B cell (primary cell): ENCODE measurements around the gene MAFG. TPM values are rescaled to one million over a fixed set of nuclear protein-coding genes. Genes with fewer than 3 reads are reported as not detected.

Source experiments
- ATAC-seq: fragments of 200-7000 bp; cut with Tn5 transposase; one replicate; pipeline ENCODE4 v1.10.0; 2021; ENCODE audit warnings: low read depth, mild to moderate bottlenecking, moderate number of reproducible peaks, moderate library complexity
- CTCF ChIA-PET: fragments of 350-600 bp; sonication (Branson Sonifier 250); formaldehyde crosslinking; loops from one replicate; lab custom pipeline; 2021; ENCODE audit warnings: antibody characterized with exemption, inconsistent platforms; lab: Charles Lee
- POLR2A ChIA-PET: fragments of 350-600 bp; sonication (Branson Sonifier 250); formaldehyde crosslinking; loops from one replicate; lab custom pipeline; 2021; ENCODE audit warnings: antibody characterized with exemption; lab: Charles Lee
- DNase-seq: peaks from one replicate; pipeline ENCODE4 v3.0.0; 2013
- H2AFZ ChIP-seq: 2 replicates; pipeline ENCODE4 v1.6.1; 2012; ENCODE audit warnings: mild to moderate bottlenecking, low read depth, low read length; ENCODE audit not compliant: insufficient read depth, poor library complexity, severe bottlenecking
- H3K27ac ChIP-seq, 2 donors: 1 replicate in 1 of 2; 2 replicates in 1 of 2; pipeline ENCODE4 v1.5.1; 2012 to 2013; ENCODE audit warnings: low read length in 2 of 2, mild to moderate bottlenecking in 2 of 2, moderate library complexity in 1 of 2
- H3K27me3 ChIP-seq, 4 experiments: fragments of 200-600 bp in 1 of 4; sonication (generic) in 1 of 4; replicated peaks in 1 of 4; 1 replicate in 2 of 4; 2 replicates in 2 of 4; pipeline versions ENCODE4 v1.6.1 to v1.7.0; 2013 to 2016; ENCODE audit warnings: low read length in 3 of 4, mild to moderate bottlenecking in 2 of 4, mixed read lengths in 1 of 4, moderate library complexity in 1 of 4; ENCODE audit not compliant: insufficient read depth in 4 of 4, control insufficient read depth in 3 of 4; ENCODE audit errors: control extremely low read depth in 1 of 4
- H3K36me3 ChIP-seq, 2 experiments: replicated peaks in 1 of 2; 1 replicate in 1 of 2; 2 replicates in 1 of 2; pipeline versions ENCODE4 v1.6.1 to v1.7.1; 2013; ENCODE audit warnings: low read length in 1 of 2; ENCODE audit not compliant: insufficient read depth in 2 of 2, control insufficient read depth in 1 of 2; ENCODE audit errors: control extremely low read depth in 1 of 2, extremely low read depth in 1 of 2
- H3K4me1 ChIP-seq, 2 donors: fragments of 200-600 bp in 1 of 2; sonication (generic) in 1 of 2; 1 replicate in 1 of 2; 2 replicates in 1 of 2; pipeline versions ENCODE4 v1.5.1 to v1.6.1; 2013 to 2017; ENCODE audit warnings: low read length in 2 of 2; ENCODE audit not compliant: control insufficient read depth in 2 of 2, insufficient read depth in 2 of 2
- H3K4me2 ChIP-seq: replicated peaks from 2 replicates; pipeline ENCODE3; 2012; ENCODE audit warnings: mild to moderate bottlenecking, low read depth, low read length; ENCODE audit not compliant: poor library complexity, severe bottlenecking
- H3K4me3 ChIP-seq, 5 experiments: fragments of 200-600 bp in 1 of 5; sonication (generic) in 1 of 5; 1 replicate in 3 of 5; 2 replicates in 2 of 5; pipeline versions ENCODE4 v1.5.1 to v1.7.0; 2011 to 2016; ENCODE audit warnings: low read length in 4 of 5, mild to moderate bottlenecking in 4 of 5, low read depth in 2 of 5, control low read depth in 1 of 5, moderate library complexity in 1 of 5; ENCODE audit not compliant: insufficient read depth in 1 of 5; ENCODE audit errors: control extremely low read depth in 1 of 5, extremely low read depth in 1 of 5
- H3K79me2 ChIP-seq: fragments of 200-600 bp; sonication (generic); one replicate; pipeline ENCODE4 v1.6.0; 2016; ENCODE audit warnings: low read length; ENCODE audit not compliant: control insufficient read depth, insufficient read depth
- H3K9ac ChIP-seq: fragments of 200-600 bp; sonication (generic); 2 replicates; pipeline ENCODE4 v1.6.1; 2017; ENCODE audit warnings: mild to moderate bottlenecking, low read length, moderate library complexity
- H3K9me3 ChIP-seq, 3 donors: one replicate each; pipeline versions ENCODE4 v1.6.1 to v1.7.1; 2013; ENCODE audit warnings: low read length in 2 of 3; ENCODE audit not compliant: control insufficient read depth in 2 of 3, insufficient read depth in 1 of 3; ENCODE audit errors: control extremely low read depth in 1 of 3
- H4K20me1 ChIP-seq: 2 replicates; pipeline ENCODE4 v1.6.0; 2012; ENCODE audit warnings: mild to moderate bottlenecking, low read length; ENCODE audit not compliant: insufficient read depth, control insufficient read depth, poor library complexity, severe bottlenecking
- H3K27ac Mint-ChIP-seq: one replicate; pipeline ENCODE4 v1.8.0; 2021; ENCODE audit warnings: mixed read lengths
- H3K27me3 Mint-ChIP-seq: one replicate; pipeline ENCODE4 v1.8.0; 2021; ENCODE audit warnings: mixed read lengths
- H3K4me1 Mint-ChIP-seq: one replicate; pipeline ENCODE4 v1.8.0; 2021; ENCODE audit warnings: mixed read lengths
- H3K4me3 Mint-ChIP-seq: one replicate; pipeline ENCODE4 v1.8.0; 2021; ENCODE audit warnings: mixed read lengths
- H3K9me3 Mint-ChIP-seq: one replicate; pipeline ENCODE4 v1.8.0; 2022; ENCODE audit warnings: mixed read lengths; ENCODE audit not compliant: insufficient read depth
- EZH2 ChIP-seq: IDR thresholded peaks from 2 replicates; pipeline ENCODE4 v1.6.1; 2012; ENCODE audit warnings: borderline replicate concordance, low read depth, mild to moderate bottlenecking, moderate library complexity, low read length; ENCODE audit not compliant: insufficient read depth, poor library complexity, severe bottlenecking
- WGBS: methylation state at CpG from one replicate; pipeline ENCODE4 v1.1.5; 2013; ENCODE audit warnings: missing lambda C conversion rate; ENCODE audit not compliant: insufficient coverage; 5-methylcytosine and 5-hydroxymethylcytosine counted together
- intact Hi-C: fragments of 100-400 bp; cut with micrococcal nuclease; formaldehyde crosslinking; loops from one replicate; pipeline ENCODE4 v1.10.0; 2022
- polyA plus RNA-seq: library from polyadenylated mRNA; depleted of rRNA; stranded (reverse); fragments of >200 nt; gene quantifications from 2 replicates; pipeline ENCODE4 v1.2.3, GENCODE V29; 2012
- total RNA-seq, 2 donors: library from RNA; stranded (reverse); fragments of 120-200 nt in 1 of 2; gene quantifications; 1 replicate in 1 of 2; 2 replicates in 1 of 2; pipeline versions ENCODE4 v1.2.3 to v1.2.4, GENCODE V29; 2013 to 2022
- TF ChIP-seq, protein P1 (sequence below): fragments of 200-600 bp; IDR thresholded peaks from one replicate; pipeline ENCODE4 v1.8.0; 2022; ENCODE audit warnings: antibody characterized with exemption, mild to moderate bottlenecking

MAFG gene
- total and polyA plus RNA-seq, 2 donors (not counting 1 experiment from before 2014, with no cell fraction given), result 11.4 to 27.9 TPM

DNA sequence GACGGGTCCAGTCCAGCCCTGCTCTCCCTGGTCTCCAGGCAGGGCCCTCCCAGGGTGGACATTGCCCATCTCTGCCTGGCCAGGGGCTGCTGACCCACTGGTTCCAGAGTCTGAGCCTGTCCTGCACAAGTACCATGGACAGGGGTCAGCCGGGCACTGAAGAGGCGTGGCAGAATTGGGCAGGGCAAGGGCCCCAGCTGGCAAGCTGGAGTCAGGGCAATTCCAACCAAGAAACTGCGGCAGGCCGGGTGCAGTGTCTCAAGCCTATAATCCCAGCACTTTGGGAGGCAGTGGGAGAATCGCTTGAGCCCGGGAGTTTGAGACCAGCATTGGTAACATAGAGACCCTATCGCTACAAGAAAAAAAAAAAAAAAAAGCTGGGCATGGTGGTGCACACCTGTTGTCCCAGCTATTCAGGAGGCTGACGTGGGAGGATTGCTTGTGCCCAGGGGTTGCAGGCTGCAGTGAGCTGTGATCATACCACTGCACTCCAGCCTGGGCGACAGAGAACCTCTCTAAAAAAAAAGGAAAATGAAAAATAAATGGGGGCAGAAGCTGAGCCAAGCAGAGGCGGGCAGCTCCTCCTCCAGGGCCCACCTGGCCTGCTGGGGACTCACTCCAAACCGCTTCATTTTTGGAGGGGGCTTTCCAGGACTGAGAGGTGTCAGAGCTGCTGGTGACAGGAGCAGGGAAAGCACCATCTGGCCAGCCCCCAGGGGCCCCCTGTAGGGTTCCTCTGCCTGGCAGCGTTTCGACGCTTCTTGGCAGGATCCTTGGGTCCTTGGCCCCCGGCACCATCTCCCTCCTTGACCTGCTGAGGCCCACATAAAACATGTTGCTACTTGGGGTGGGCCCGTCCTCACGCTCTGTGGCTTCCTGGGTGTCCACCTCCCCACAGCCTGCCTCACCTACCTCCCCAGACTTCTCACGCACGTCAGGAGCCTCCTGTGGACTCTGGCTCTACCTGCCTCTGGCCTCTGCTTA, 2.9 kb upstream of the MAFG start:
- Mint-ChIP-seq H3K4me3 (no peak overlapping the region), H3K4me1 (peaks cover 11% of the 10 kb centered on the region), H3K27me3 (peaks cover 10% of the 10 kb centered on the region), H3K27ac (no peak overlapping the region), H3K9me3 (no peaks in the 10 kb centered on the region)
- ATAC-seq (no peak), DNase-seq (no peak)
- Histone ChIP-seq H3K36me3 (no peaks in the 10 kb centered on the region), H4K20me1 (peaks cover 10% of the 10 kb centered on the region), H3K4me2 (no peak overlapping the region), H3K79me2 (peaks cover 18% of the 10 kb centered on the region), H3K9ac (no peak overlapping the region), H3K27me3 (peaks cover 0 to 23% (median 9%) of the 10 kb centered on the region in 4 experiments), H3K4me3 (no peak overlapping the region), H2AFZ (no peak overlapping the region), H3K27ac (no peak overlapping the region), H3K4me1 (peaks cover 18 to 22% of the 10 kb centered on the region in 2 donors), H3K9me3 (no peaks in the 10 kb centered on the region)
- POLR2A ChIA-PET, result interaction anchor here (0.6 to 0.7 kb wide), 2 partner anchors 13 to 245 kb away, joined by 3 to 8 read pairs; no protein-coding TSS in a partner anchor
- 65% methylated on average over 18 of the region's 20 CpGs for WGBS
- CTCF ChIA-PET, result interaction anchor here (0.5 kb wide), 1 partner anchor 85 kb away, joined by 3 read pairs; no protein-coding TSS in a partner anchor
- no peak for TF ChIP-seq EZH2
- TF ChIP-seq, protein P1, sequence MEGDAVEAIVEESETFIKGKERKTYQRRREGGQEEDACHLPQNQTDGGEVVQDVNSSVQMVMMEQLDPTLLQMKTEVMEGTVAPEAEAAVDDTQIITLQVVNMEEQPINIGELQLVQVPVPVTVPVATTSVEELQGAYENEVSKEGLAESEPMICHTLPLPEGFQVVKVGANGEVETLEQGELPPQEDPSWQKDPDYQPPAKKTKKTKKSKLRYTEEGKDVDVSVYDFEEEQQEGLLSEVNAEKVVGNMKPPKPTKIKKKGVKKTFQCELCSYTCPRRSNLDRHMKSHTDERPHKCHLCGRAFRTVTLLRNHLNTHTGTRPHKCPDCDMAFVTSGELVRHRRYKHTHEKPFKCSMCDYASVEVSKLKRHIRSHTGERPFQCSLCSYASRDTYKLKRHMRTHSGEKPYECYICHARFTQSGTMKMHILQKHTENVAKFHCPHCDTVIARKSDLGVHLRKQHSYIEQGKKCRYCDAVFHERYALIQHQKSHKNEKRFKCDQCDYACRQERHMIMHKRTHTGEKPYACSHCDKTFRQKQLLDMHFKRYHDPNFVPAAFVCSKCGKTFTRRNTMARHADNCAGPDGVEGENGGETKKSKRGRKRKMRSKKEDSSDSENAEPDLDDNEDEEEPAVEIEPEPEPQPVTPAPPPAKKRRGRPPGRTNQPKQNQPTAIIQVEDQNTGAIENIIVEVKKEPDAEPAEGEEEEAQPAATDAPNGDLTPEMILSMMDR, result no peak
- intact Hi-C loops, result no loop called here
